ENCODE data around the gene HOXD13.

Gene HOXD13

GRCh38 chr2:176092270-176093144 is at the start of gene HOXD13:
TSS of gene HOXD13 (plus strand) at chr2:176092721. CDS start at chr2:176092891, 170 bp downstream.
- peaks cover 37% of the 10 kb centered on the region for H3K4me1 ChIP-seq (ENCODE audit: insufficient read depth, low read length)
- peak within 1 kb of the TSS; percentile 35 to 83; a peak in 3 of 4 replicates for H3K4me3 ChIP-seq (ENCODE audit: low read depth in 1 of 2, low read length in 2 of 2)
- H3K79me2 ChIP-seq (ENCODE audit: insufficient read depth, low read length): peaks cover 26% of the 10 kb centered on the region
- ATAC-seq (ENCODE audit: insufficient read depth, low read depth) (peak; percentile 8; the same call in 2 of the 3 replicates), DNase-seq (peak; percentile 63)
- peak within 1 kb of the TSS; percentile 74 for H3K4me2 ChIP-seq (ENCODE audit: insufficient read depth, low read length)
- no peaks in the 10 kb centered on the region for H3K36me3 ChIP-seq (ENCODE audit: insufficient read depth, low read length)
- H3K27me3 ChIP-seq (ENCODE audit: insufficient read depth, low read length, poor library complexity): no peaks in the 10 kb centered on the region
- no peak for TF ChIP-seq CTCF (IDR thresholded peaks at IDR 0.05; ENCODE audit: borderline replicate concordance, extremely low read depth, low read length, poor library complexity, severe bottlenecking)
- TF ChIP-seq EZH2 (IDR thresholded peaks at IDR 0.05; ENCODE audit: borderline replicate concordance, low read depth, low read length, severe bottlenecking): no peak
- H2AFZ ChIP-seq (ENCODE audit: low read depth, low read length): peak within 1 kb of the TSS; percentile 83
- H3K27ac ChIP-seq (ENCODE audit: low read length): peak within 1 kb of the TSS; percentile 92
- H3K9me3 ChIP-seq (ENCODE audit: insufficient read depth, low read length, severe bottlenecking): no peaks in the 10 kb centered on the region
- H3K9ac ChIP-seq (ENCODE audit: low read depth, low read length): peak within 1 kb of the TSS; percentile 89
- no peaks in the 10 kb centered on the region for H4K20me1 ChIP-seq (ENCODE audit: insufficient read depth, low read length)

GRCh38 chr2:176056406-176056805 is 36.1 kb upstream of the HOXD13 start:
- H3K27me3 ChIP-seq (ENCODE audit: insufficient read depth, low read length, poor library complexity): peaks cover 4% of the 10 kb centered on the region
- H4K20me1 ChIP-seq (ENCODE audit: insufficient read depth, low read length): no peaks in the 10 kb centered on the region
- H3K4me1 ChIP-seq (ENCODE audit: insufficient read depth, low read length): no peaks in the 10 kb centered on the region
- no peak overlapping the region for H3K4me3 ChIP-seq (ENCODE audit: low read depth in 1 of 2, low read length in 2 of 2)
- no peak for ATAC-seq (ENCODE audit: insufficient read depth, low read depth)
- no peaks in the 10 kb centered on the region for H3K9me3 ChIP-seq (ENCODE audit: insufficient read depth, low read length, severe bottlenecking)
- DNase-seq: no peak
- TF ChIP-seq CTCF (IDR thresholded peaks at IDR 0.05; ENCODE audit: borderline replicate concordance, extremely low read depth, low read length, poor library complexity, severe bottlenecking) (no peak), EZH2 (IDR thresholded peaks at IDR 0.05; ENCODE audit: borderline replicate concordance, low read depth, low read length, severe bottlenecking) (no peak)
- H2AFZ ChIP-seq (ENCODE audit: low read depth, low read length): no peak overlapping the region
- no peak overlapping the region for H3K9ac ChIP-seq (ENCODE audit: low read depth, low read length)
- no peak overlapping the region for H3K4me2 ChIP-seq (ENCODE audit: insufficient read depth, low read length)
- no peaks in the 10 kb centered on the region for H3K36me3 ChIP-seq (ENCODE audit: insufficient read depth, low read length)
- H3K79me2 ChIP-seq (ENCODE audit: insufficient read depth, low read length): no peaks in the 10 kb centered on the region
- no peak overlapping the region for H3K27ac ChIP-seq (ENCODE audit: low read length)

GRCh38 chr2:176063958-176064357 is 28.6 kb upstream of the HOXD13 start:
- H3K4me3 ChIP-seq (ENCODE audit: low read depth in 1 of 2, low read length in 2 of 2): no peak overlapping the region
- no peaks in the 10 kb centered on the region for H3K79me2 ChIP-seq (ENCODE audit: insufficient read depth, low read length)
- H2AFZ ChIP-seq (ENCODE audit: low read depth, low read length): no peak overlapping the region
- no peak for TF ChIP-seq EZH2 (IDR thresholded peaks at IDR 0.05; ENCODE audit: borderline replicate concordance, low read depth, low read length, severe bottlenecking)
- TF ChIP-seq CTCF (IDR thresholded peaks at IDR 0.05; ENCODE audit: borderline replicate concordance, extremely low read depth, low read length, poor library complexity, severe bottlenecking): no peak
- ATAC-seq (ENCODE audit: insufficient read depth, low read depth) (no peak; the same call in 2 of the 3 replicates), DNase-seq (no peak)
- H3K4me2 ChIP-seq (ENCODE audit: insufficient read depth, low read length): no peak overlapping the region
- no peaks in the 10 kb centered on the region for H3K4me1 ChIP-seq (ENCODE audit: insufficient read depth, low read length)
- H3K9me3 ChIP-seq (ENCODE audit: insufficient read depth, low read length, severe bottlenecking): no peaks in the 10 kb centered on the region
- peaks cover 13% of the 10 kb centered on the region for H3K27me3 ChIP-seq (ENCODE audit: insufficient read depth, low read length, poor library complexity)
- no peaks in the 10 kb centered on the region for H4K20me1 ChIP-seq (ENCODE audit: insufficient read depth, low read length)
- H3K36me3 ChIP-seq (ENCODE audit: insufficient read depth, low read length): no peaks in the 10 kb centered on the region
- no peak overlapping the region for H3K9ac ChIP-seq (ENCODE audit: low read depth, low read length)
- H3K27ac ChIP-seq (ENCODE audit: low read length): no peak overlapping the region

Data from DND-41 (cell line).